ENCODE results near the gene SAMM50. TPM values are rescaled to one million over a fixed set of nuclear protein-coding genes. Genes with fewer than 3 reads are reported as not detected.

SAMM50 gene
- 58.6 and 68.0 TPM in 2 replicates for total RNA-seq (2014; rRNA removed; shearing (Covaris generic))
- polyA plus RNA-seq (2016; fragmentation: Nextera tagmentation; extraction: Ambion mirVana): 49.6 and 60.3 TPM in 2 replicates
- long read RNA-seq, transcript SAMM50-201 (15 exons, 1,717 nt): major isoform, 181 of 188 reads
- long read RNA-seq, partial matches to known transcripts: 3 of 188 reads
- long read RNA-seq, other reads (novel, unspliced or antisense): 4 of 188 reads

DNA sequence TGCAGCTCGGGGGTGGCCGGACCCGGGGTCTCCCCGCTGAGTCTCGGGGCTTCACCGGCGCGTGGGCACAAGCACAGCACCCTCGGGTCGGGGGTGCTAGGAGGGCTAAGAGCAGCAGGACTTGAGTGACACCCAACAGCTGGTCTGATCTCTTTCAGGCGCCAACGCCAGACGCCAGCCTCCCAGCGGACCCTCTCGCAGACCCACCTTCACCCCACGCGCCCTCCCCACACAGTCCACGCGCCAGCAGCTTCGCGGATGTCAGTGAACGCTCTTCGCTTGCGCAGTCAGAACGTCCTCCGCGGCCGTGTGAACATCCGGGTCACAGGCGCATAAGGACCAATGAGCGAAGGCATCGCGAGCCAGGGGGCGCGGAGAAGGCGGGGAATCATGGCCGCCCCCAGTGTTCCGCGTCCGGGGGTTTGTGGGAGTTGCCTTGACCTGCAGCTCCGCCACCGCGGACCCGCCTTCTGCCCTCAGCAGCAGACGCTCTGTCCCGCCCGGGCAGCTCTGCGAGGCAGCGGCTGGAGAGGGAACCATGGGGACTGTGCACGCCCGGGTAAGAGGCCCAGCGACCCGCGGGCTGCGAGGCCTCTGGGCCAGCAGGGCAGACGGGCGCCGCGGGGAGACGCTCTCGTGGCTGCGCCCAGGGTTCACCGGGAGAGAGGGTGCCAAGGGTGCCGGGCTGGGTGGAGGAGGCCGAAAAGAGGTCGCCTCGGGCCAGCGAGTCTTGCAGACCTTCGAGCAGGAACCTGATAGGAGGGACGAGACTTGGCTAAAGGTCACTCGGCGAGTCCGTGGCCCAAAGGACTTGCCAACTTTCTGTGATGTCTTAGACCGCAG is at the start of gene SAMM50:
Gene SAMM50 (plus strand): TSS at position 403 of the 843 bp plus-strand sequence. CDS start 136 bp downstream, at position 539.
- H3K4me2 ChIP-seq: peak within 1 kb of the TSS; percentile 97
- no peaks in the 10 kb centered on the region; the same call in 2 of the 3 replicates for H3K36me3 Mint-ChIP-seq (ENCODE audit: low read depth)
- DNase-seq (ENCODE audit: low spot score): peak; percentile 96
- peaks cover 50% of the 10 kb centered on the region for H3K79me2 ChIP-seq (replicated peaks; ENCODE audit: insufficient read depth)
- peak within 1 kb of the TSS; percentile 97 for H3K4me3 ChIP-seq
- H3K27ac ChIP-seq (ENCODE audit: low read depth): peak within 1 kb of the TSS; percentile 64; the same call in 1 of the 2 replicates
- H2AFZ ChIP-seq: peak within 1 kb of the TSS; percentile 92
- peaks cover 27% of the 10 kb centered on the region for H3K4me1 Mint-ChIP-seq
- H3K36me3 ChIP-seq (ENCODE audit: insufficient read depth): no peaks in the 10 kb centered on the region
- H3K27me3 Mint-ChIP-seq (ENCODE audit: insufficient read depth, low read depth, poor library complexity): peaks cover 7% of the 10 kb centered on the region
- H3K9me3 Mint-ChIP-seq: no peaks in the 10 kb centered on the region
- peaks cover 21% of the 10 kb centered on the region for H4K20me1 ChIP-seq (replicated peaks; ENCODE audit: insufficient read depth)
- peak within 1 kb of the TSS; percentile 92 for H3K27ac Mint-ChIP-seq
- peaks cover 25% of the 10 kb centered on the region for H3K4me1 ChIP-seq (ENCODE audit: insufficient read depth)
- H3F3A ChIP-seq (replicated peaks; ENCODE audit: low read depth): peaks cover 9% of the 10 kb centered on the region
- H3K9me2 ChIP-seq (ENCODE audit: insufficient read depth): no peaks in the 10 kb centered on the region
- TF ChIP-seq, protein P1, sequence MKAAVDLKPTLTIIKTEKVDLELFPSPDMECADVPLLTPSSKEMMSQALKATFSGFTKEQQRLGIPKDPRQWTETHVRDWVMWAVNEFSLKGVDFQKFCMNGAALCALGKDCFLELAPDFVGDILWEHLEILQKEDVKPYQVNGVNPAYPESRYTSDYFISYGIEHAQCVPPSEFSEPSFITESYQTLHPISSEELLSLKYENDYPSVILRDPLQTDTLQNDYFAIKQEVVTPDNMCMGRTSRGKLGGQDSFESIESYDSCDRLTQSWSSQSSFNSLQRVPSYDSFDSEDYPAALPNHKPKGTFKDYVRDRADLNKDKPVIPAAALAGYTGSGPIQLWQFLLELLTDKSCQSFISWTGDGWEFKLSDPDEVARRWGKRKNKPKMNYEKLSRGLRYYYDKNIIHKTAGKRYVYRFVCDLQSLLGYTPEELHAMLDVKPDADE (IDR thresholded peaks at IDR 0.05): peak; percentile 79
- TF ChIP-seq EZH2phosphoT487 (IDR thresholded peaks at IDR 0.05; ENCODE audit: unreplicated experiment) (no peak), ZNF114 (CRISPR knock-in tag; IDR thresholded peaks at IDR 0.05) (no peak), POLR2AphosphoS5 (IDR thresholded peaks at IDR 0.05; ENCODE audit: low read depth) (peak; percentile 82)
- ATAC-seq: peak; percentile 91
- no peaks in the 10 kb centered on the region for H3K27me3 ChIP-seq (ENCODE audit: insufficient read depth)
- H3K4me3 Mint-ChIP-seq: peak within 1 kb of the TSS; percentile 98

DNA sequence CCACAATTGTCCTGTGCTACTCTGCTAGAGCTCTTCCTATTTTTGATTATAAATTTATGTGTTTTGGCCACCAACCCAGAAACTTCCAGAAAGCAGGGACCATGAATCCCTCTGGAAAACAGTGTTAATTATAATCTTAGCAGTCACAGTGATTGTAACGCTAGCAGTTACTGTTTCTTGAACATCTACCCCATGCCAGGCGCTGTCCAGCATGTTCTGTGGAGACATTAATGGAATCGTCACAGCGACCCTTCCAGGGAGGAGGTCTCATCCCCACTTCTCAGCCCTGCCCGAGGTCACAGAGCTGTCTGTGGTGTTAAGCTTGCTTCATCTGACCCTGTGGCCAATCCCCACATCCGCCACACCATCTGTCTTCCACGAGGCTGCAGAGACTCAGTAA is 49.6 kb upstream of the SAMM50 start:
- no peaks in the 10 kb centered on the region for H3K9me2 ChIP-seq (ENCODE audit: insufficient read depth)
- H3K4me1 ChIP-seq (ENCODE audit: insufficient read depth): no peaks in the 10 kb centered on the region
- H3K79me2 ChIP-seq (replicated peaks; ENCODE audit: insufficient read depth): no peaks in the 10 kb centered on the region
- H2AFZ ChIP-seq: no peak overlapping the region
- H3K27me3 ChIP-seq (ENCODE audit: insufficient read depth): no peaks in the 10 kb centered on the region
- H3K9me3 Mint-ChIP-seq: peaks cover 10% of the 10 kb centered on the region; the same call in 2 of the 3 replicates
- no peak overlapping the region for H3K4me3 ChIP-seq
- H3K27me3 Mint-ChIP-seq (ENCODE audit: insufficient read depth, low read depth, poor library complexity): peaks cover 15% of the 10 kb centered on the region
- ATAC-seq (no peak), DNase-seq (ENCODE audit: low spot score) (no peak)
- 0 out of 3 replicates have a peak, but pooled peaks cover 2% of the 10 kb centered on the region for H3K4me1 Mint-ChIP-seq
- no peak overlapping the region for H3K27ac Mint-ChIP-seq
- H3K27ac ChIP-seq (ENCODE audit: low read depth): no peak overlapping the region
- no peak overlapping the region for H3K4me2 ChIP-seq
- H3K36me3 Mint-ChIP-seq (ENCODE audit: low read depth): no peaks in the 10 kb centered on the region; the same call in 2 of the 3 replicates
- H3K4me3 Mint-ChIP-seq: no peak overlapping the region
- H3F3A ChIP-seq (replicated peaks; ENCODE audit: low read depth): no peaks in the 10 kb centered on the region
- H4K20me1 ChIP-seq (replicated peaks; ENCODE audit: insufficient read depth): no peaks in the 10 kb centered on the region
- H3K36me3 ChIP-seq (ENCODE audit: insufficient read depth): no peaks in the 10 kb centered on the region
- TF ChIP-seq STAT1 (IDR thresholded peaks at IDR 0.05; ENCODE audit: unreplicated experiment) (no peak), ZNF114 (CRISPR knock-in tag; IDR thresholded peaks at IDR 0.05) (no peak), ZNF331 (CRISPR knock-in tag; IDR thresholded peaks at IDR 0.05; ENCODE audit: low read depth) (no peak), JUNB (IDR thresholded peaks at IDR 0.05; ENCODE audit: unreplicated experiment) (no peak), EZH2 (IDR thresholded peaks at IDR 0.05; ENCODE audit: low read depth, unreplicated experiment) (no peak), CREB1 (CRISPR knock-in tag; IDR thresholded peaks at IDR 0.05; ENCODE audit: low read depth) (no peak)
- TF ChIP-seq, protein P2, sequence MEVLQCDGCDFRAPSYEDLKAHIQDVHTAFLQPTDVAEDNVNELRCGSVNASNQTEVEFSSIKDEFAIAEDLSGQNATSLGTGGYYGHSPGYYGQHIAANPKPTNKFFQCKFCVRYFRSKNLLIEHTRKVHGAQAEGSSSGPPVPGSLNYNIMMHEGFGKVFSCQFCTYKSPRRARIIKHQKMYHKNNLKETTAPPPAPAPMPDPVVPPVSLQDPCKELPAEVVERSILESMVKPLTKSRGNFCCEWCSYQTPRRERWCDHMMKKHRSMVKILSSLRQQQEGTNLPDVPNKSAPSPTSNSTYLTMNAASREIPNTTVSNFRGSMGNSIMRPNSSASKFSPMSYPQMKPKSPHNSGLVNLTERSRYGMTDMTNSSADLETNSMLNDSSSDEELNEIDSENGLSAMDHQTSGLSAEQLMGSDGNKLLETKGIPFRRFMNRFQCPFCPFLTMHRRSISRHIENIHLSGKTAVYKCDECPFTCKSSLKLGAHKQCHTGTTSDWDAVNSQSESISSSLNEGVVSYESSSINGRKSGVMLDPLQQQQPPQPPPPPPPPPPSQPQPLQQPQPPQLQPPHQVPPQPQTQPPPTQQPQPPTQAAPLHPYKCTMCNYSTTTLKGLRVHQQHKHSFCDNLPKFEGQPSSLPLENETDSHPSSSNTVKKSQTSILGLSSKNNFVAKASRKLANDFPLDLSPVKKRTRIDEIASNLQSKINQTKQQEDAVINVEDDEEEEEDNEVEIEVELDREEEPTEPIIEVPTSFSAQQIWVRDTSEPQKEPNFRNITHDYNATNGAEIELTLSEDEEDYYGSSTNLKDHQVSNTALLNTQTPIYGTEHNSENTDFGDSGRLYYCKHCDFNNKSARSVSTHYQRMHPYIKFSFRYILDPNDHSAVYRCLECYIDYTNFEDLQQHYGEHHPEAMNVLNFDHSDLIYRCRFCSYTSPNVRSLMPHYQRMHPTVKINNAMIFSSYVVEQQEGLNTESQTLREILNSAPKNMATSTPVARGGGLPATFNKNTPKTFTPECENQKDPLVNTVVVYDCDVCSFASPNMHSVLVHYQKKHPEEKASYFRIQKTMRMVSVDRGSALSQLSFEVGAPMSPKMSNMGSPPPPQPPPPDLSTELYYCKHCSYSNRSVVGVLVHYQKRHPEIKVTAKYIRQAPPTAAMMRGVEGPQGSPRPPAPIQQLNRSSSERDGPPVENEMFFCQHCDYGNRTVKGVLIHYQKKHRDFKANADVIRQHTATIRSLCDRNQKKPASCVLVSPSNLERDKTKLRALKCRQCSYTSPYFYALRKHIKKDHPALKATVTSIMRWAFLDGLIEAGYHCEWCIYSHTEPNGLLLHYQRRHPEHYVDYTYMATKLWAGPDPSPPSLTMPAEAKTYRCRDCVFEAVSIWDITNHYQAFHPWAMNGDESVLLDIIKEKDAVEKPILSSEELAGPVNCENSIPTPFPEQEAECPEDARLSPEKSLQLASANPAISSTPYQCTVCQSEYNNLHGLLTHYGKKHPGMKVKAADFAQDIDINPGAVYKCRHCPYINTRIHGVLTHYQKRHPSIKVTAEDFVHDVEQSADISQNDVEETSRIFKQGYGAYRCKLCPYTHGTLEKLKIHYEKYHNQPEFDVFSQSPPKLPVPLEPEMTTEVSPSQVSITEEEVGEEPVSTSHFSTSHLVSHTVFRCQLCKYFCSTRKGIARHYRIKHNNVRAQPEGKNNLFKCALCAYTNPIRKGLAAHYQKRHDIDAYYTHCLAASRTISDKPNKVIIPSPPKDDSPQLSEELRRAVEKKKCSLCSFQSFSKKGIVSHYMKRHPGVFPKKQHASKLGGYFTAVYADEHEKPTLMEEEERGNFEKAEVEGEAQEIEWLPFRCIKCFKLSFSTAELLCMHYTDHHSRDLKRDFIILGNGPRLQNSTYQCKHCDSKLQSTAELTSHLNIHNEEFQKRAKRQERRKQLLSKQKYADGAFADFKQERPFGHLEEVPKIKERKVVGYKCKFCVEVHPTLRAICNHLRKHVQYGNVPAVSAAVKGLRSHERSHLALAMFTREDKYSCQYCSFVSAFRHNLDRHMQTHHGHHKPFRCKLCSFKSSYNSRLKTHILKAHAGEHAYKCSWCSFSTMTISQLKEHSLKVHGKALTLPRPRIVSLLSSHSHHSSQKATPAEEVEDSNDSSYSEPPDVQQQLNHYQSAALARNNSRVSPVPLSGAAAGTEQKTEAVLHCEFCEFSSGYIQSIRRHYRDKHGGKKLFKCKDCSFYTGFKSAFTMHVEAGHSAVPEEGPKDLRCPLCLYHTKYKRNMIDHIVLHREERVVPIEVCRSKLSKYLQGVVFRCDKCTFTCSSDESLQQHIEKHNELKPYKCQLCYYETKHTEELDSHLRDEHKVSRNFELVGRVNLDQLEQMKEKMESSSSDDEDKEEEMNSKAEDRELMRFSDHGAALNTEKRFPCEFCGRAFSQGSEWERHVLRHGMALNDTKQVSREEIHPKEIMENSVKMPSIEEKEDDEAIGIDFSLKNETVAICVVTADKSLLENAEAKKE (CRISPR knock-in tag; IDR thresholded peaks at IDR 0.05): no peak
- TF ChIP-seq, protein P1 (IDR thresholded peaks at IDR 0.05): no peak
